ENCODE data around the gene SYT1.
A peak's percentile ranks its signal among the peaks of the same experiment; 100 is the strongest.
"Not testable (repeated sequence)": the region's sequence is repeated elsewhere in the genome, so short reads cannot be mapped to it uniquely, and the experiment has no call there.

SYT1 gene

GRCh38 chr12:79020106-79020505 lies 155.5 kb downstream of the SYT1 start:
- no peaks in the 10 kb centered on the region for H3K4me1 ChIP-seq (ENCODE audit: control insufficient read depth, insufficient read depth, low read length)
- H3K27ac ChIP-seq (ENCODE audit: low read depth, low read length) = no peak overlapping the region
- no peaks in the 10 kb centered on the region for H3K36me3 ChIP-seq (ENCODE audit: control insufficient read depth, insufficient read depth, low read length)
- H3K27me3 ChIP-seq (ENCODE audit: control insufficient read depth, insufficient read depth, low read length) = no peaks in the 10 kb centered on the region
- no peaks in the 10 kb centered on the region for H3K9me3 ChIP-seq (ENCODE audit: control insufficient read depth, insufficient read depth, low read length)
- H3K9ac ChIP-seq (ENCODE audit: low read depth, low read length) = no peak overlapping the region
- H3K4me3 ChIP-seq (ENCODE audit: low read depth, low read length) = no peak overlapping the region

- no peaks in the 10 kb centered on the region for H3K4me1 ChIP-seq (ENCODE audit: control insufficient read depth, insufficient read depth, low read length)
- no peak overlapping the region for H3K4me3 ChIP-seq (ENCODE audit: low read depth, low read length)
- no peak overlapping the region for H3K27ac ChIP-seq (ENCODE audit: low read depth, low read length)
- no peaks in the 10 kb centered on the region for H3K9me3 ChIP-seq (ENCODE audit: control insufficient read depth, insufficient read depth, low read length)
- no peaks in the 10 kb centered on the region for H3K27me3 ChIP-seq (ENCODE audit: control insufficient read depth, insufficient read depth, low read length)
- no peak overlapping the region for H3K9ac ChIP-seq (ENCODE audit: low read depth, low read length)
- H3K36me3 ChIP-seq (ENCODE audit: control insufficient read depth, insufficient read depth, low read length) = no peaks in the 10 kb centered on the region
Observed at GRCh38 chr12:79021021-79021420, 156.4 kb downstream of the SYT1 start.

- no peaks in the 10 kb centered on the region for H3K27me3 ChIP-seq (ENCODE audit: control insufficient read depth, insufficient read depth, low read length)
- no peak overlapping the region for H3K9ac ChIP-seq (ENCODE audit: low read depth, low read length)
- no peaks in the 10 kb centered on the region for H3K9me3 ChIP-seq (ENCODE audit: control insufficient read depth, insufficient read depth, low read length)
- no peak overlapping the region for H3K4me3 ChIP-seq (ENCODE audit: low read depth, low read length)
- H3K27ac ChIP-seq (ENCODE audit: low read depth, low read length) = no peak overlapping the region
- no peaks in the 10 kb centered on the region for H3K36me3 ChIP-seq (ENCODE audit: control insufficient read depth, insufficient read depth, low read length)
- no peaks in the 10 kb centered on the region for H3K4me1 ChIP-seq (ENCODE audit: control insufficient read depth, insufficient read depth, low read length)
Observed at GRCh38 chr12:79023261-79023660, 158.7 kb downstream of the SYT1 start.

- Histone ChIP-seq H3K27ac (ENCODE audit: low read depth, low read length) (no peak overlapping the region), H3K9me3 (ENCODE audit: control insufficient read depth, insufficient read depth, low read length) (no peaks in the 10 kb centered on the region), H3K4me1 (ENCODE audit: control insufficient read depth, insufficient read depth, low read length) (no peaks in the 10 kb centered on the region), H3K36me3 (ENCODE audit: control insufficient read depth, insufficient read depth, low read length) (no peaks in the 10 kb centered on the region), H3K9ac (ENCODE audit: low read depth, low read length) (no peak overlapping the region), H3K4me3 (ENCODE audit: low read depth, low read length) (no peak overlapping the region), H3K27me3 (ENCODE audit: control insufficient read depth, insufficient read depth, low read length) (no peaks in the 10 kb centered on the region)
Observed at GRCh38 chr12:79023784-79024183, 159.2 kb downstream of the SYT1 start.

GRCh38 chr12:79033788-79034187 lies 169.2 kb downstream of the SYT1 start:
- no peaks in the 10 kb centered on the region for H3K36me3 ChIP-seq (ENCODE audit: control insufficient read depth, insufficient read depth, low read length)
- H3K4me3 ChIP-seq (ENCODE audit: low read depth, low read length) = no peak overlapping the region
- no peaks in the 10 kb centered on the region for H3K27me3 ChIP-seq (ENCODE audit: control insufficient read depth, insufficient read depth, low read length)
- H3K4me1 ChIP-seq (ENCODE audit: control insufficient read depth, insufficient read depth, low read length) = no peaks in the 10 kb centered on the region
- H3K9ac ChIP-seq (ENCODE audit: low read depth, low read length) = no peak overlapping the region
- no peak overlapping the region for H3K27ac ChIP-seq (ENCODE audit: low read depth, low read length)
- no peaks in the 10 kb centered on the region for H3K9me3 ChIP-seq (ENCODE audit: control insufficient read depth, insufficient read depth, low read length)

GRCh38 chr12:79044748-79045147 lies 180.2 kb downstream of the SYT1 start:
- H3K27me3 ChIP-seq (ENCODE audit: control insufficient read depth, insufficient read depth, low read length); H3K27ac ChIP-seq (ENCODE audit: low read depth, low read length): not testable (repeated sequence)

GRCh38 chr12:79045149-79045703 lies 180.7 kb downstream of the SYT1 start:
- not testable (repeated sequence) for H3K27me3 ChIP-seq (ENCODE audit: control insufficient read depth, insufficient read depth, low read length); H3K4me1 ChIP-seq (ENCODE audit: control insufficient read depth, insufficient read depth, low read length); H3K36me3 ChIP-seq (ENCODE audit: control insufficient read depth, insufficient read depth, low read length); H3K9me3 ChIP-seq (ENCODE audit: control insufficient read depth, insufficient read depth, low read length)
- Histone ChIP-seq H3K4me3 (ENCODE audit: low read depth, low read length) (peak overlapping the region; percentile 75), H3K9ac (ENCODE audit: low read depth, low read length) (peak overlapping the region; percentile 87), H3K27ac (ENCODE audit: low read depth, low read length) (peak overlapping the region; percentile 61)

More at GRCh38 chr12:79044748-79045147, 180.2 kb downstream of the SYT1 start:
- H3K4me1 ChIP-seq (ENCODE audit: control insufficient read depth, insufficient read depth, low read length); H3K9ac ChIP-seq (ENCODE audit: low read depth, low read length); H3K9me3 ChIP-seq (ENCODE audit: control insufficient read depth, insufficient read depth, low read length); H3K36me3 ChIP-seq (ENCODE audit: control insufficient read depth, insufficient read depth, low read length): not testable (repeated sequence)
- peak overlapping the region; percentile 75; the same call in 1 of the 2 replicates for H3K4me3 ChIP-seq (ENCODE audit: low read depth, low read length)

- no peaks in the 10 kb centered on the region for H3K27me3 ChIP-seq (ENCODE audit: control insufficient read depth, insufficient read depth, low read length)
- no peak overlapping the region for H3K9ac ChIP-seq (ENCODE audit: low read depth, low read length)
- H3K4me3 ChIP-seq (ENCODE audit: low read depth, low read length) = peak overlapping the region; percentile 75
- H3K9me3 ChIP-seq (ENCODE audit: control insufficient read depth, insufficient read depth, low read length) = no peaks in the 10 kb centered on the region
- H3K27ac ChIP-seq (ENCODE audit: low read depth, low read length) = no peak overlapping the region
- H3K4me1 ChIP-seq (ENCODE audit: control insufficient read depth, insufficient read depth, low read length) = peaks cover 4% of the 10 kb centered on the region; the same call in 1 of the 2 replicates
- 0 out of 2 replicates have a peak, but pooled peaks cover 4% of the 10 kb centered on the region for H3K36me3 ChIP-seq (ENCODE audit: control insufficient read depth, insufficient read depth, low read length)
Observed at GRCh38 chr12:79046021-79046420, 181.4 kb downstream of the SYT1 start.

GRCh38 chr12:79048962-79049361 lies 184.4 kb downstream of the SYT1 start:
- Histone ChIP-seq H3K4me3 (ENCODE audit: low read depth, low read length) (no peak overlapping the region), H3K9me3 (ENCODE audit: control insufficient read depth, insufficient read depth, low read length) (no peaks in the 10 kb centered on the region), H3K27me3 (ENCODE audit: control insufficient read depth, insufficient read depth, low read length) (no peaks in the 10 kb centered on the region), H3K9ac (ENCODE audit: low read depth, low read length) (no peak overlapping the region), H3K4me1 (ENCODE audit: control insufficient read depth, insufficient read depth, low read length) (peaks cover 4% of the 10 kb centered on the region; the same call in 1 of the 2 replicates), H3K27ac (ENCODE audit: low read depth, low read length) (no peak overlapping the region), H3K36me3 (ENCODE audit: control insufficient read depth, insufficient read depth, low read length) (0 out of 2 replicates have a peak, but pooled peaks cover 4% of the 10 kb centered on the region)

- Histone ChIP-seq H3K4me1 (ENCODE audit: control insufficient read depth, insufficient read depth, low read length) (no peaks in the 10 kb centered on the region; the same call in 1 of the 2 replicates), H3K27me3 (ENCODE audit: control insufficient read depth, insufficient read depth, low read length) (no peaks in the 10 kb centered on the region), H3K9ac (ENCODE audit: low read depth, low read length) (no peak overlapping the region), H3K4me3 (ENCODE audit: low read depth, low read length) (no peak overlapping the region), H3K27ac (ENCODE audit: low read depth, low read length) (no peak overlapping the region), H3K36me3 (ENCODE audit: control insufficient read depth, insufficient read depth, low read length) (no peaks in the 10 kb centered on the region), H3K9me3 (ENCODE audit: control insufficient read depth, insufficient read depth, low read length) (no peaks in the 10 kb centered on the region)
Observed at GRCh38 chr12:79053394-79053793, 188.8 kb downstream of the SYT1 start.

GRCh38 chr12:79055926-79056674 lies 191.5 kb downstream of the SYT1 start:
- Histone ChIP-seq H3K9me3 (ENCODE audit: control insufficient read depth, insufficient read depth, low read length) (no peaks in the 10 kb centered on the region), H3K9ac (ENCODE audit: low read depth, low read length) (no peak overlapping the region), H3K4me3 (ENCODE audit: low read depth, low read length) (no peak overlapping the region), H3K36me3 (ENCODE audit: control insufficient read depth, insufficient read depth, low read length) (no peaks in the 10 kb centered on the region), H3K4me1 (ENCODE audit: control insufficient read depth, insufficient read depth, low read length) (peaks cover 4% of the 10 kb centered on the region), H3K27ac (ENCODE audit: low read depth, low read length) (no peak overlapping the region), H3K27me3 (ENCODE audit: control insufficient read depth, insufficient read depth, low read length) (no peaks in the 10 kb centered on the region)

All from HUES48 (cell line).